Testis (tissue), 3 donors: Measurements from ENCODE around the gene VPS51. TPM values are rescaled to one million over a fixed set of nuclear protein-coding genes. Genes with fewer than 3 reads are reported as not detected.
A peak's percentile ranks its signal among the peaks of the same experiment; 100 is the strongest.
"Not testable (repeated sequence)": the region's sequence is repeated elsewhere in the genome, so short reads cannot be mapped to it uniquely, and the experiment has no call there.

ENCODE experiments used
- DNase-seq: peaks from one replicate; pipeline ENCODE4 v3.0.0-alpha.2; 2019
- H3K27ac ChIP-seq, 2 donors: fragments of 200-600 bp; sonication (generic); one replicate each; pipeline ENCODE4 v1.5.1; 2019
- H3K27me3 ChIP-seq: fragments of 200-600 bp; sonication (generic); one replicate; pipeline ENCODE4 v1.5.1; 2019
- H3K36me3 ChIP-seq: fragments of 200-600 bp; sonication (generic); one replicate; pipeline ENCODE4 v1.5.1; 2017; ENCODE audit warnings: low read depth; ENCODE audit errors: missing control alignments
- H3K4me1 ChIP-seq: fragments of 200-600 bp; sonication (generic); one replicate; pipeline ENCODE4 v1.5.1; 2019
- H3K4me3 ChIP-seq, 2 donors: fragments of 200-600 bp; sonication (generic); one replicate each; pipeline ENCODE4 v1.5.1; 2017 to 2019
- H3K9me3 ChIP-seq: fragments of 200-600 bp; sonication (generic); one replicate; pipeline ENCODE4 v1.5.1; 2017
- CTCF ChIP-seq, 3 experiments: fragments of 450-650 bp in 2 of 3; fragments of 200-600 bp in 1 of 3; sonication (generic) in 1 of 3; IDR thresholded peaks; one replicate each; pipeline ENCODE4 v1.5.1; 2016 to 2019; ENCODE audit warnings: antibody characterized with exemption in 3 of 3, mild to moderate bottlenecking in 2 of 3, moderate library complexity in 1 of 3
- POLR2A ChIP-seq: fragments of 450-650 bp; IDR thresholded peaks from one replicate; pipeline ENCODE4 v1.6.1; 2017; ENCODE audit warnings: antibody characterized with exemption, mild to moderate bottlenecking, moderate library complexity
- WGBS, 2 donors: methylation state at CpG; one replicate each; pipeline ENCODE4 v1.1.5; 2018; 5-methylcytosine and 5-hydroxymethylcytosine counted together
- intact Hi-C: fragments of 100-400 bp; cut with DNase I; formaldehyde crosslinking; loops from one replicate; pipeline ENCODE4 v1.15.1; 2023; ENCODE audit warnings: low total_unique reads
- polyA plus RNA-seq: library from polyadenylated mRNA; stranded (reverse); fragments of 350-450 nt; fragmentation: Illumina TruSeq; extraction: RNeasy Lipid Tissue Mini Kit (QIAGEN cat#74804); gene quantifications from one replicate; pipeline ENCODE4 v1.2.3, GENCODE V29; 2014; ENCODE audit warnings: low read depth, low replicate concordance; ENCODE audit not compliant: insufficient read depth
- total RNA-seq, 2 donors: library from RNA; depleted of rRNA; stranded (reverse); fragments of >200 nt; gene quantifications; one replicate each; pipeline ENCODE4 v1.2.3, GENCODE V29; 2016

Gene VPS51
- total and polyA plus RNA-seq, 3 donors from 2014 or later, result 91.1 to 252 (median 173) TPM

DNA sequence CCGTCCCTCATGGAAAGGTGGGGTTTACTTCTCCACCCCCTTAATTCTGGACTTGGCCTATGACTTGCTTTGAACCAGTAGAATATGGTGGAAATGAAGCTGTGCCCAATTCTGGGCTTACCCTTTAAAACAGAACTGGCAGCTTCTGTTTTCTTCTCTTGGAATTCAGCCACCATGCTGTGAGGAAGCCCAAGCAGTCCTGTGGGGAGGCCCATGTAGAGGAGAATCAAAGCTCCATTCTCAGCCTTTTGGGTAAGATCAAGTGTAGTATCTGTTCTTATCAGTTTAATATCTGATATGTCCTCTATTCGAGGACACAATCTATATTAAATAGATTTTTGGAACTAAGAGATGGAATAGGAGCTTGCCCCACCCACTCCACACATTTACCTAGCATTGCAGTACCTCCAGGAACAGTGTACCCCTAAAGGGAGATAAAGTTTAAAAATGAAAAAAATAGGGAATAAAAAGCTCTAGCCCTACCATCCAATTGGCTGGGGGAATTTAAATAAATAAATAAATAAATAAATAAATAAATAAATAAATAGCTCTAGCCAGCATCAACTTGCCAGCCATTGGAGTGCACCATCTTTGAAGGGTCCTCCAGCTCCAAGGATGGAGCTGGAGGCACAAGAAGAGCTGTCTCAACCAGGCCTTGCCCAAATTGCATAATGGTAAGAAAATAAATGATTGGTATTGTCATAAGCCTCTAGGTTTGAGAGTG is 51.5 kb downstream of the VPS51 start:
- TF ChIP-seq POLR2A (no peak), CTCF (IDR thresholded peaks at IDR 0.05) (no peak)
- Histone ChIP-seq H3K36me3 (no peaks in the 10 kb centered on the region), H3K4me3 (no peak overlapping the region), H3K27ac (no peak overlapping the region), H3K4me1 (peaks cover 12% of the 10 kb centered on the region), H3K27me3 (no peaks in the 10 kb centered on the region), H3K9me3 (no peaks in the 10 kb centered on the region)
- intact Hi-C loops, result no loop called here
- WGBS, 2 donors, result 71 to 84% methylated on average over 2 of the region's 2 CpGs
- DNase-seq, result no peak

DNA sequence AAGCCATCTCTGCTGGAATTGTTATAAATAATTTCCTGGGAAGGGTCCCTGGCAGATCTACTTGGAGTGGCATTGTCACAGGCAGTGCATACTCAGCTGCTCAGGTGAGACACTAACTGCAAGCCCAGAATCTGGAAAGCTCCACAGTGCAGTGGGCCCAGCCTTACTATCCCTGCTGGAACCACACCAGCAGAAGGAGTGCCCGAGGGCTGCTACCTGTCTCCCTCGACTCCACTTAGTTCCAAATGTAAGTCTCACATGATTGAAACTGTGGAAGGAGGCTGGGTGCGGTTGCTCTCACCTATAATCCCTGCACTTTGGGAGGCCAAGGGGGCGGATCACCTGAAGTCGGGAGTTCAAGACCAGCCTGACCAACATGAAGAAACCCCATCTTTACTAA is 52.6 kb downstream of the VPS51 start:
- Histone ChIP-seq H3K4me1 (peaks cover 12% of the 10 kb centered on the region), H3K4me3 (no peak overlapping the region), H3K36me3 (no peaks in the 10 kb centered on the region), H3K27ac (no peak overlapping the region), H3K27me3 (no peaks in the 10 kb centered on the region), H3K9me3 (no peaks in the 10 kb centered on the region)
- intact Hi-C loops, result no loop called here
- no peak for DNase-seq
- WGBS, 2 donors, result 88 to 93% methylated on average over 4 to 5 of the region's 5 CpGs
- TF ChIP-seq POLR2A, result no peak
- no peak for TF ChIP-seq CTCF (IDR thresholded peaks at IDR 0.05)

GRCh38 chr11:65150131-65150508 is 54.1 kb downstream of the VPS51 start:
- H3K27me3 ChIP-seq, H3K36me3 ChIP-seq, DNase-seq, H3K9me3 ChIP-seq, H3K4me3 ChIP-seq, intact Hi-C loops: not testable (repeated sequence)
- peaks cover 12% of the 10 kb centered on the region for H3K4me1 ChIP-seq
- peak overlapping the region in 1 of 2 donors; percentile 61 for H3K27ac ChIP-seq
- WGBS, 2 donors, result 61 to 75% methylated on average over 10 of the region's 10 CpGs

DNA sequence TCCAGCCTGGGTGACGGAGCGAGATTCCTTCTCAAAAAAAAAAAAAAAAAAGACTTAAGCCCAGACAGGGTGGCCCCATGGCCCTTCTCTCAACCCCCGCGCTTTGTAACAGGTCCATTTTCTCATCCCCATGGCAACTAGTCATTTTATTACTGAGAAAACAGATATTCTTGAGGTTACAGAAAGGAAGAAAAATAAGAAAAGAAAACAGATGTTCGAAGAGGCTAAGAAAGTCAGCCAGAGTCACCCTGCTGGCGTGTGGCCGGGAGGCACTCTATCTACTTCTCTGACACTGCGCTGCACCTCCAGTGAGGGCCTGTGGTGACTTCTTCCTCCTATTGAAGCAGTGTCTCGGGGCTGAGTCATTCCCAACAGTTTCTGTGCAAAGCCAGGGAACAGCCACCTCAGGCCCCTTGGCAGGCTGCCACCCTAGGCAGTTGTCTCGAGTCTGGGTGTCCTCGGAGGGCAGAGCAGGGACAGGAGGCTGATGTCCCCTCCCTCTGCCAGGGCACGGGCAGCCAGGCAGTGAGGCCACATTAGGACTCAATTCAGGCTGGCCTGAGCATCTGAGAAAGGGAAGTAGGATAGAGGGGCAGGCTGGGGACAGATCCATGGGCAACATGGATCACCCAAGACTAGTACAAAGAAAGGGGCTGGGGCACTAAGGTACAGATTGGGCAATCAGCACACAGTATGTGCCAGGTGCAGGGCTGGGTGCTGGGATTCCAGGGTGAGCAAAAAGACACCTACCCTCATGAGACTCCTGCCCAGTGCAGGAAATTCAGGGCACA is 54.7 kb downstream of the VPS51 start:
- 25 to 32% methylated on average over 10 to 12 of the region's 12 CpGs for WGBS, 2 donors
- no peaks in the 10 kb centered on the region for H3K9me3 ChIP-seq

More for the DNA sequence above, 54.7 kb downstream of the VPS51 start:
- TF ChIP-seq CTCF (IDR thresholded peaks at IDR 0.05) (no peak), POLR2A (no peak)
- H3K4me1 ChIP-seq, result peaks cover 12% of the 10 kb centered on the region
- H3K27me3 ChIP-seq, result no peaks in the 10 kb centered on the region
- no peak overlapping the region for H3K4me3 ChIP-seq
- intact Hi-C loops, result no loop called here
- peak; percentile 82 for DNase-seq
- H3K27ac ChIP-seq, result peak overlapping the region in 1 of 2 donors; percentile 61
- H3K36me3 ChIP-seq, result no peaks in the 10 kb centered on the region
